KG1 (cell line): Measurements from ENCODE around the gene PAK4.
"Not testable (repeated sequence)": the region's sequence is repeated elsewhere in the genome, so short reads cannot be mapped to it uniquely, and the experiment has no call there.

Experiments used
- DNase-seq: peaks from one replicate; lab custom pipeline; 2025; lab: John Stamatoyannopoulos, UW

The PAK4 gene

GRCh38 chr19:39100500-39101166, 25.0 kb upstream of the PAK4 start:
- no peak for DNase-seq

GRCh38 chr19:39103151-39103550, 22.4 kb upstream of the PAK4 start:
- no peak for DNase-seq

GRCh38 chr19:39104186-39104596, 21.4 kb upstream of the PAK4 start:
- no peak for DNase-seq

GRCh38 chr19:39106194-39106593, 19.4 kb upstream of the PAK4 start:
- no peak for DNase-seq

- DNase-seq, result no peak
These were observed 15.9 kb upstream of the PAK4 start for GRCh38 chr19:39109641-39110040.

- peak; percentile 10 for DNase-seq
These were observed 15.2 kb upstream of the PAK4 start for GRCh38 chr19:39110263-39110967.

- DNase-seq, result no peak
These were observed 13.9 kb upstream of the PAK4 start for GRCh38 chr19:39111593-39112199.

- DNase-seq, result no peak
These were observed 13.2 kb upstream of the PAK4 start for GRCh38 chr19:39112338-39112890.

GRCh38 chr19:39113199-39113598, 12.4 kb upstream of the PAK4 start:
- no peak for DNase-seq

GRCh38 chr19:39115105-39115847, 10.3 kb upstream of the PAK4 start:
- DNase-seq, result no peak

- not testable (repeated sequence) for DNase-seq
These were observed 8.6 kb upstream of the PAK4 start for GRCh38 chr19:39117023-39117422.

- no peak for DNase-seq
These were observed 5.8 kb upstream of the PAK4 start for GRCh38 chr19:39119830-39120229.

- DNase-seq, result no peak
These were observed 2.5 kb upstream of the PAK4 start for GRCh38 chr19:39122934-39123731.

GRCh38 chr19:39124136-39124764, 1.3 kb upstream of the PAK4 start:
- DNase-seq, result no peak

GRCh38 chr19:39125199-39125553, 410 bp upstream of the PAK4 start:
- DNase-seq, result no peak

- DNase-seq, result no peak
These were observed 964 bp downstream of the PAK4 start for GRCh38 chr19:39126312-39127187.

GRCh38 chr19:39127812-39128515, 2.4 kb downstream of the PAK4 start:
- no peak for DNase-seq

GRCh38 chr19:39128516-39129079, 3.0 kb downstream of the PAK4 start:
- DNase-seq, result no peak

- no peak for DNase-seq
These were observed 3.5 kb downstream of the PAK4 start for GRCh38 chr19:39129116-39129515.
